HCT116 (cell line): ENCODE results near the gene ATXN1. TPM values are rescaled to one million over a fixed set of nuclear protein-coding genes. Genes with fewer than 3 reads are reported as not detected.
"Not testable (repeated sequence)": the region's sequence is repeated elsewhere in the genome, so short reads cannot be mapped to it uniquely, and the experiment has no call there.

Source experiments
- ATAC-seq: fragments of 200-7000 bp; cut with Tn5 transposase; 2 replicates; pipeline ENCODE4 v1.9.1; 2020; ENCODE audit warnings: mild to moderate bottlenecking, moderate library complexity
- BruUV-seq: library from RNA; stranded (reverse); fragments of 400-500 nt; replicated peaks from 2 replicates; lab custom pipeline; 2021; lab: Mats Ljungman, UMichigan
- CTCF ChIA-PET: fragments of 300-600 bp; sonication (Branson Sonifier 250); formaldehyde crosslinking; loops from one replicate; lab custom pipeline; 2021; ENCODE audit warnings: antibody characterized with exemption; lab: Charles Lee
- POLR2A ChIA-PET: fragments of 300-600, 350-600 bp; sonication (Branson Sonifier 250); formaldehyde crosslinking; loops from one replicate; lab custom pipeline; 2021; ENCODE audit warnings: antibody characterized with exemption; lab: Charles Lee
- RAD21 ChIA-PET, 2 experiments: fragments of 300-600 bp; sonication (Branson Sonifier 250); formaldehyde crosslinking; loops; one replicate each; lab custom pipeline; 2023; ENCODE audit warnings: low total read pairs in 2 of 2; ENCODE audit not compliant: uncharacterized antibody in 2 of 2, unreplicated experiment in 2 of 2, low non-redundant PET in 1 of 2; lab: Charles Lee
- DNase-seq: peaks from one replicate; pipeline ENCODE4 v3.0.0-alpha.2; 2010; ENCODE audit warnings: low read depth, low spot score
- H2AFZ ChIP-seq: fragments of 200-600 bp; shearing (Covaris generic), sonication (generic); 2 replicates; pipeline ENCODE4 v1.6.1; 2017; ENCODE audit warnings: low read depth, mixed run types, mixed read lengths, antibody characterized with exemption, low read length; ENCODE audit not compliant: poor library complexity, severe bottlenecking
- H3K27ac ChIP-seq: 2 replicates; pipeline ENCODE4 v1.5.1; 2012; ENCODE audit warnings: low read depth, low read length
- H3K27me3 ChIP-seq: fragments of 200-600 bp; sonication (generic); 2 replicates; pipeline ENCODE4 v1.6.1; 2016; ENCODE audit warnings: mixed run types, low read length, mixed read lengths; ENCODE audit not compliant: insufficient read depth
- H3K36me3 ChIP-seq, 2 experiments: fragments of 200-500 bp in 1 of 2; fragments of 200-600 bp in 1 of 2; sonication (Bioruptor generic) in 1 of 2; sonication (generic) in 1 of 2; 2 replicates each; pipeline versions ENCODE4 v1.5.1 to v1.6.1; 2014 to 2016; ENCODE audit warnings: low read length in 2 of 2, inconsistent platforms in 1 of 2, mixed read lengths in 1 of 2, mixed run types in 1 of 2; ENCODE audit not compliant: insufficient read depth in 2 of 2, control insufficient read depth in 1 of 2
- H3K4me1 ChIP-seq, 2 experiments: fragments of 200-600 bp in 1 of 2; sonication (generic) in 1 of 2; 2 replicates each; pipeline versions ENCODE4 v1.5.1 to v1.6.1; 2012 to 2017; ENCODE audit warnings: low read length in 2 of 2, inconsistent platforms in 1 of 2, mild to moderate bottlenecking in 1 of 2, mixed read lengths in 1 of 2, mixed run types in 1 of 2, moderate library complexity in 1 of 2; ENCODE audit not compliant: insufficient read depth in 2 of 2, control insufficient read depth in 1 of 2
- H3K4me2 ChIP-seq: fragments of 200-600 bp; sonication (generic); 2 replicates; pipeline ENCODE4 v1.6.1; 2017; ENCODE audit warnings: mixed run types, low read length, mixed read lengths
- H3K4me3 ChIP-seq, 2 experiments: fragments of 200-600 bp in 1 of 2; sonication (generic) in 1 of 2; replicated peaks in 1 of 2; 2 replicates each; pipeline ENCODE4 v1.5.1; 2011 to 2016; ENCODE audit warnings: low read length in 2 of 2, control low read depth in 1 of 2, low read depth in 1 of 2, mild to moderate bottlenecking in 1 of 2, mixed read lengths in 1 of 2, mixed run types in 1 of 2
- H3K79me2 ChIP-seq: fragments of 200-600 bp; sonication (generic); 2 replicates; pipeline ENCODE4 v1.6.1; 2017; ENCODE audit warnings: mild to moderate bottlenecking, mixed run types, low read length, moderate library complexity, mixed read lengths; ENCODE audit not compliant: insufficient read depth
- H3K9ac ChIP-seq: fragments of 200-600 bp; sonication (generic); 2 replicates; pipeline ENCODE4 v1.6.1; 2016; ENCODE audit warnings: low read length, mixed read lengths
- H3K9me2 ChIP-seq: fragments of 200-600 bp; sonication (generic), shearing (Covaris generic); 2 replicates; pipeline ENCODE4 v1.6.1; 2017; ENCODE audit warnings: mixed run types, mild to moderate bottlenecking, moderate library complexity; ENCODE audit not compliant: insufficient read depth
- H3K9me3 ChIP-seq, 2 experiments: fragments of 200-500 bp in 1 of 2; fragments of 200-600 bp in 1 of 2; sonication (Bioruptor generic) in 1 of 2; sonication (generic) in 1 of 2; 2 replicates each; pipeline ENCODE4 v1.6.1; 2014 to 2017; ENCODE audit warnings: low read length in 2 of 2, mixed read lengths in 2 of 2, inconsistent platforms in 1 of 2, low read depth in 1 of 2, mild to moderate bottlenecking in 1 of 2, mixed run types in 1 of 2, moderate library complexity in 1 of 2; ENCODE audit not compliant: control insufficient read depth in 1 of 2, insufficient read depth in 1 of 2
- H4K20me1 ChIP-seq: fragments of 200-600 bp; sonication (generic), shearing (Covaris generic); 2 replicates; pipeline ENCODE4 v1.6.1; 2017; ENCODE audit warnings: mixed run types, mild to moderate bottlenecking, moderate library complexity; ENCODE audit not compliant: insufficient read depth
- ELF1 ChIP-seq: IDR thresholded peaks from 2 replicates; pipeline ENCODE4 v1.6.1; 2012; ENCODE audit warnings: low read depth, borderline replicate concordance
- MAX ChIP-seq: IDR thresholded peaks from 2 replicates; pipeline ENCODE4 v1.6.1; 2012
- RAD21 ChIP-seq: IDR thresholded peaks from 2 replicates; pipeline ENCODE4 v1.6.1; 2012; ENCODE audit warnings: low read depth, mild to moderate bottlenecking
- SRF ChIP-seq: IDR thresholded peaks from 2 replicates; pipeline ENCODE4 v1.6.1; 2012; ENCODE audit warnings: low read depth
- ZBTB33 ChIP-seq: IDR thresholded peaks from 2 replicates; pipeline ENCODE4 v1.6.1; 2011; ENCODE audit warnings: mild to moderate bottlenecking, low read length, moderate library complexity; ENCODE audit not compliant: insufficient replicate concordance; ENCODE audit errors: extremely low read depth
- intact Hi-C: fragments of 100-400 bp; cut with micrococcal nuclease; formaldehyde crosslinking; loops from 2 replicates; pipeline ENCODE4 v1.10.0; 2022
- total RNA-seq: library from RNA; stranded (reverse); gene quantifications from one replicate; pipeline ENCODE4 v1.2.1, GENCODE V29; 2021; ENCODE audit not compliant: unreplicated experiment

ATXN1 gene
- total RNA-seq, 1 experiment from 2014 or later, result 21.0 TPM

GRCh38 chr6:16461491-16461890 lies 299.8 kb downstream of the ATXN1 start:
- ChIA-PET RAD21 (no interaction called here), POLR2A (no interaction called here), CTCF (no interaction called here)
- Histone ChIP-seq H3K9ac (no peak overlapping the region), H3K9me2 (no peaks in the 10 kb centered on the region), H4K20me1 (no peaks in the 10 kb centered on the region), H3K4me3 (no peak overlapping the region), H2AFZ (no peak overlapping the region), H3K9me3 (no peaks in the 10 kb centered on the region), H3K36me3 (no peaks in the 10 kb centered on the region), H3K4me1 (no peaks in the 10 kb centered on the region), H3K27me3 (no peaks in the 10 kb centered on the region), H3K4me2 (no peak overlapping the region), H3K79me2 (no peaks in the 10 kb centered on the region), H3K27ac (no peak overlapping the region)
- DNase-seq (no peak), ATAC-seq (no peak)
- BruUV-seq, result no TSS peak
- TF ChIP-seq MAX (no peak), ELF1 (no peak), ZBTB33 (no peak), SRF (no peak), RAD21 (no peak)
- intact Hi-C loops, result loop anchor here (10.0 kb wide), 1 partner anchor 913 kb away; no protein-coding TSS in a partner anchor

- H3K36me3 ChIP-seq, BruUV-seq, H3K9me3 ChIP-seq, CTCF ChIA-PET, H3K9ac ChIP-seq, DNase-seq, H3K27me3 ChIP-seq, ATAC-seq, RAD21 ChIA-PET, H3K9me2 ChIP-seq, H3K27ac ChIP-seq, H4K20me1 ChIP-seq, intact Hi-C loops, H3K4me2 ChIP-seq, H2AFZ ChIP-seq, POLR2A ChIA-PET, H3K79me2 ChIP-seq, H3K4me1 ChIP-seq, H3K4me3 ChIP-seq: not testable (repeated sequence)
Measured at GRCh38 chr6:16459472-16459871, 301.8 kb downstream of the ATXN1 start.
